ENCODE data around the gene AMN.

The AMN gene

GRCh38 chr14:102928412-102929240 lies 6.2 kb downstream of the AMN start:
- DNase-seq (ENCODE audit: low spot score): peak; percentile 51

DNA sequence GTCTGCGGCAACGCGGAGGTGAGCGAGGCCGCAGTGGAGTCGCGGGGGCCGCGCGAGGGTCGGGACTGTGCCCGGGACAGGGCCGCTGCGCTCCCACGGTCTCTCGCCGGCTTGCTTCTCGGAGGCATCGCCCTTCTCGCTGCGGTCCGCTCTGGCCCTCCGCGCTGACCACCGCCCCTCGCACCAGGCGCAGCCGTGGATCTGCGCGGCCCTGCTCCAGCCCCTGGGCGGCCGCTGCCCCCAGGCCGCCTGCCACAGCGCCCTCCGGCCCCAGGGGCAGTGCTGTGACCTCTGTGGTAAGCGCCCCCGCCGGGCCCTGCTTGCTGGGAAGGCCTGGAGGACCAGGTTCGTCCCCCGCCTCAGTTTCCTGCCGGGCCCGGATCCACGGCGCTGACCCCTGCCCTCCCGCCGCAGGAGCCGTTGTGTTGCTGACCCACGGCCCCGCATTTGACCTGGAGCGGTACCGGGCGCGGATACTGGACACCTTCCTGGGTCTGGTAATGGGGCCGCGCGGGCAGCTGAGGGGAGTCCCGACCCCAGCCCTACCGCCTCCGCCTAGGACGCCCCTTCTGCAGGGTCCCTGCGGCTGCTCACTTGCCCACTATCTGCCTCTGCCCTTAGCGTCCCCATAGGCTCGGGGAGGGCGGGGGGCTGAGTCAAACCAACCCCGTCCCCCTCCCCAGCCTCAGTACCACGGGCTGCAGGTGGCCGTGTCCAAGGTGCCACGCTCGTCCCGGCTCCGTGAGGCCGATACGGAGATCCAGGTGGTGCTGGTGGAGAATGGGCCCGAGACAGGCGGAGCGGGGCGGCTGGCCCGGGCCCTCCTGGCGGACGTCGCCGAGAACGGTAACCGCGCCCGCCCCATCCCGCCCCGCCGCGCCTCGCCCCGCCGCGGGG lies 7.0 kb downstream of the AMN start:
- no peak for DNase-seq (ENCODE audit: low spot score)

DNA sequence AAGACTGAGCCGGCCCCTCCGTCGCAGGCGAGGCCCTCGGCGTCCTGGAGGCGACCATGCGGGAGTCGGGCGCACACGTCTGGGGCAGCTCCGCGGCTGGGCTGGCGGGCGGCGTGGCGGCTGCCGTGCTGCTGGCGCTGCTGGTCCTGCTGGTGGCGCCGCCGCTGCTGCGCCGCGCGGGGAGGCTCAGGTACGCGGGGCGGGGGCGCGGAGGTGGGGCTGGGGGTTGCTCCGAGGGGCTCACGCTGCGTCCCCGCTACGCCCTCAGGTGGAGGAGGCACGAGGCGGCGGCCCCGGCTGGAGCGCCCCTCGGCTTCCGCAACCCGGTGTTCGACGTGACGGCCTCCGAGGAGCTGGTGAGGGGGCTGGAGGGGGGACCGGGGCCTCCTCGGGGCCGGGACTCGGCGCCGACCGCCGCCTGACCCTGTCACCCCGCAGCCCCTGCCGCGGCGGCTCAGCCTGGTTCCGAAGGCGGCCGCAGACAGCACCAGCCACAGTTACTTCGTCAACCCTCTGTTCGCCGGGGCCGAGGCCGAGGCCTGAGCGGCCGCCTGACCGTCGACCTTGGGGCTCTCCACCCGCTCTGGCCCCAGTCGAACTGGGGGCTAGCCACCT lies 7.8 kb downstream of the AMN start:
- no peak for DNase-seq (ENCODE audit: low spot score)

- no peak for DNase-seq (ENCODE audit: low spot score)
Measured at GRCh38 chr14:102930753-102931579, 8.5 kb downstream of the AMN start.

DNA sequence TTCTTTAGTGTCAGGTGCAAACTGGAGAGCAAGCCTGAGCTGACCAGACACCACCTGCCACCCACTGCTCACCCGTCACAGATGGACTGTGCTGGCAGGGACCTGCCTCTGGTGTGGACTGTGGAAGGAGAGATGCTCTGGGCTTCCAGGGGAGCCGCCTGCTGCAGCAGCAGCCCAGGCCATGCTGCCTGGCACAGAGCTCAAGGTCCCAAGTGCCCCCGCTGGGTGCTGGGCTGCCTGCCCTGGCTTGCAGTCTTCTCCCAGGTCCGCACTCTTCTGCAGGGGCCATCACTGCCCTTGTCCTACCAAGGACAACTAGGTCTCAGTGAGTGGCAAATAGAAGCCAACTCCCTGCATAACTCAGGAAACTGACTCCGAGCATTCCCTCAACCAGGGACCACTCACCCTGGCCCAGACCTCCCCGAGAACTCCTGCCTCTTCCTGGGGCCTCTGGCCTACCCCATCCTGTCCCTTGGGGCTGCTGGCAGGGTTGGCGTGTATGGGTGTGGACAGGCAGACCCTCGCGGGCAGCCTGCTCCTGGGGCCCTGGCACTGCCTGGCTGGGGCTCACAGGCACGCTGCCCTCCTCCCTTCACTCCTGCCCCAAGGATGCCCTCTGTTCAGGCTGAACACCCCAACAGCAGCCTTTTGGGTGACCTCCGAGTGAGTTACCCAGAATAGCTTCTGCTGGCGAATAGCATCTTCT lies 9.3 kb downstream of the AMN start:
- no peak for DNase-seq (ENCODE audit: low spot score)

DNA sequence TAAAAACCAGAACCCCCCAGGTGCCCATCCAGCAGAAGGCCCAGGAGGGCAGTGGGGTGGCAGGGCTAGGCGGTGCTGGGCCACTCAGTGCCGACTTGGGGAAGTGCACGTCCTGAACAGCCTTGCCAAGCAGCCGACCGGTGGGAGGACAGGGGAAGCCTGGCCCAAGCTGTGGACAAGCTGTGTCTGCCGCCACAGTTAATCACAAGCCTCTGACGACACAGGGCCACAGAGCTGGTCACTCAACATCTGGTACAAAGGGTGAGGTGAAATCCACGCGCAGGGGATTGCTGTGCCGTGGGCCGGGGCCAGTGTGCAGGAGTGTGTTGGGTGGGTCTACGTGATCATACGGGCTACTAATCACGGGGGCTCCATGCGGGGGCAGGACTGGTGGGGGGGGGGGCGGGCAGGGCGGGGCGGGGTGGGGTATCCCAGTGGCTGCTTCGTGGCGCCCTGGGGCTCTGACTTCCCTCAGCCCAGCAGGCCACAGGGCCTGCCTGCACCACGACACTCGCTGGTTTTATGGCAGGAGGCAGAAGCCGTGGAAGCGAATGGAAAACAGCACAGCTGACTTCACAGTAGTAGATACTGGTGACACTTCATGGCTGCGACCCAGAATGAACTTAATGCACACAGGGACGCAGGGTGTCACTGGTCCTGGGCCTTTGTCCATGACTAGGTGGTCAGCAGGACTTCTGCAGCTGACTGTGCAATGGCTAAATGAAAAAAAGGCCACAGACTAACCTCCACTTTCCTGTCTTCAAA lies 10.2 kb downstream of the AMN start:
- no peak for DNase-seq (ENCODE audit: low spot score)

DNA sequence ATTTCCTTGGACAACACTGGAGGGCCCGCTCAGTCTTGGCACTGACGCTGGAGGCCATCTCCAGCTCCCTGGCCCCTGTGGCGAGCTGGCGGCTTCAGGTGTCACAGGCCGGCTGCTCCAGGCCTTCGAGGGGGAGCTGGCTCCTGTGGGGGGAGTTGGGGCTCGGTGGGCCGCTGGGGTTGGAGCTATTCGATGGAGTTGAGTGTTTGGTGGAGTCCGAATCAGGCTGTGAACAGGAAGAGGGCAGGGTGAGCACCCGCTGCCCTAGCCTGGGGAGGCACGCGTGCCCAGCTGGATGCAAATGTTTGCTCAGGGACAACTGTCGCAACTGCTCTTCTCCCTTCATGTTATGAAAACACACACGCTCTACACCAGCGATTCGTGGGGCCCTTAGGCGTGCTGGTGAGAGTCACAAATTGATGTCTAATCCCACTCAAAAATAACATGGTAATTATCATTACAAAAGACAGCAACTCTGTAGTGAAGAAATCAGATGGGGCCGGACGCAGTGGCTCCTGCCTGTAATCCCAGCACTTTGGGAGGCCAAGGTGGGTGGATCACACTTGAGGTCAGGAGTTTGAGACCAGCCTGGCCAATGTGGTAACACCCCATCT lies 11.3 kb downstream of the AMN start:
- no peak for DNase-seq (ENCODE audit: low spot score)

- DNase-seq (ENCODE audit: low spot score): no peak
Measured at GRCh38 chr14:102935756-102936155, 13.3 kb downstream of the AMN start.

DNA sequence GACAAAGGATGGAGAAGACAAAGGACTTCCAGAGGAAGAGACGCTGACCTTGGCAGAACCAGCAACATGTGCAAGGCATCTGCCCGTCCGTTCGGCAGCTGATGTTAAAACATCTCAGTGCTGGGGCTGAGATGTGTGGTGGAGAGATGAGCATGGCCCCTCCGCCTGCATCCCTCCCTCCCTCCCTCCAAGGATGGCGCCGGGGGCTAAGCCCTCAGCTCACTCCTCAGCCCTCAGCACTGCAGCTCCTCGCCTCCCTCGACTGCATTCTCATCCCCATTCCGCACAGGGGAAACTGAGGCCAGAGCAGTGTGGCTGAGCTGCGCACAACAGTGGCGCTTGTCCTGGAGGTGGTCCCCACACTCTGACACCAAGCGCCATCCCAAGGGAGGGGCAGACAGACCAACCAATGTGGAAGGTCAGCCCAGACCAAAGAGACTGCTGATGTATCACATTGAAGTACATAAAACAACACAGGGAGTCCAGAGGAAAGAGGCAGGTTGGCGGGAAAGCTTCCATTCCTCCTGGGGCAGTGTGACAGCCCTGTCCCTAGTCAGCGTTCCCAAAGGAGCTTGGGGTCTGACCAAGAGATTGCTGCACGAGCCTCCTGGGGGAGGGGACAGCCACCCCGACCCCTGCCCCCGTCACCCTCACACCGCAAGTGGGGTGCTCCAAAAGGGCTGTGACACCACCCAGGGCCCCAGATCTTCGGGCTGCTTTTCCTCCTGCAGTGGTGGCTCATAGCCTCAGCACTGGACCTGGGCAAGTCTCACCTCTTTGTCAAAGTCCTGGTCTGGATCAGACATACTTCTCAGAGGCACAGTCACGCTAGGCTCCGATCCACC lies 15.1 kb downstream of the AMN start:
- no peak for DNase-seq (ENCODE audit: low spot score)

DNA sequence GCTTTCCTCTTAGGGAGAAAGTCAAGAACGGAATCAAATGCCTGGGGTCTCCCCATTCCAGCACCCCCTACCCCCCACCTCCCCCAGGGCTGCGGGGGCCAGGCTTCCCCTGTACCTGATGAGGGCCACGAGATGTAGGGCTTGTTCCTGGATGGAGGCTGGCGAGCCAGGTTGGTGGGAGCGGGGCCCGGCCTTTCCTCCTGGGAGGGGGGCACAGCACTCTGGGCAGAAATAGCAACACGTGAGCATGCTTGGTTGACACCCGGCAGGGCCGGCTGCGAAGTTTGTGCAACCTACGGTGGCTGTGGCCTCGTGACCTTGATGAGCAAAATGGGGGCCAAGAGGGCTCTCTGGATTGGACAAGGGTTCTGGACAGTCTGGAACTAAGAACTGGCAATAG lies 15.7 kb downstream of the AMN start:
- DNase-seq (ENCODE audit: low spot score): no peak

DNA sequence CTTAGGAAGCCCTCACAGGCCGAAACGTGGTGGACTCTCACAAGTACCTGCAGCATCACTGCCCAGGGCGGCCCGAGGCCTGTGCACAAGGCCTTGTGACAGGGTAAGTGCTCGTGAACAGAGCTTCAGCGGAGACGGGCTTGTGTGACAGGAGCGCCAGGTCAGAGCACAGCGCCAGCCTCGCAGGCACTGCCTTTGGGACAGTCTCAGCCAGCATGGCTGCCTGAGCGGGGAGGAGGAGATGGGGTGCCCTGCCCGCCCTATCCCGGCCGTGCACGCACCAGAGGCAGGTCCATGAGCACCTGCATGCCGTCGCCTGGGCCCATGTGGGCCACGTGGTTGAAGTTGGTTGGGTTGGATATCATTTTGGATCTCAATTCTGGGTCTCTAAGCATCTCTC lies 16.9 kb downstream of the AMN start:
- DNase-seq (ENCODE audit: low spot score): no peak

GRCh38 chr14:102939820-102940561 lies 17.5 kb downstream of the AMN start:
- no peak for DNase-seq (ENCODE audit: low spot score)

DNA sequence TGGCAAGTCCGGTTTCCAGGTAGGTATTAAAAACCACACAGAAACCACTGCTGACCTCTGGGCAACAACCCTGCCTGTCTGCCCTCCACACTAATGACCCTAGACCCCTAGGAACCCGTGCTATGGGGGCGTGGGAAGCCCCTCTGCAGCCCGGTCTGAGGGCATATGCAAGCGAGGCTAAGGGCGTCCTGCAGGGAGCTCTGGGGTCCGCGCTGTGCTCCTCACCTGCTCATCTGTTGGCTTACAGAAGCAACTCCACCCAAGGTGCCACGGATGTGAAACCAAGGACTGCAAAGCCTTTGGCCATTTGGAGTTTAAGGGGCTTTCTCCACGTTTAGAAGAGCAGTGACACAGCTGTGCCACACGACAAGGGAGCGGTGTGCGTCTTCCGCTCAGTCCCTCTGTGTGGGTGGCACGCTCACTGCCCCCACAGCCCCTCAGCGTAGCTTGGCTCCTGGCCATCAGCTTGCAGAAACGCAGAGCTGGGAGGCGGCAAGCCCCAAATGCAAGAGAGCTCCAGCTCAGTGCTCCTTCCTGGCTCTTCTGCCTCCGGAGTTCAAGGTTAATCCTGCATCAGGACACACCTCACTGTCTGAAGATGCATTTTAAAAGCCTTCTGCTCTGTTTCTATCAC lies 18.4 kb downstream of the AMN start:
- no peak for DNase-seq (ENCODE audit: low spot score)

- DNase-seq (ENCODE audit: low spot score): peak; percentile 34
Measured at GRCh38 chr14:102941419-102942011, 19.1 kb downstream of the AMN start.

DNA sequence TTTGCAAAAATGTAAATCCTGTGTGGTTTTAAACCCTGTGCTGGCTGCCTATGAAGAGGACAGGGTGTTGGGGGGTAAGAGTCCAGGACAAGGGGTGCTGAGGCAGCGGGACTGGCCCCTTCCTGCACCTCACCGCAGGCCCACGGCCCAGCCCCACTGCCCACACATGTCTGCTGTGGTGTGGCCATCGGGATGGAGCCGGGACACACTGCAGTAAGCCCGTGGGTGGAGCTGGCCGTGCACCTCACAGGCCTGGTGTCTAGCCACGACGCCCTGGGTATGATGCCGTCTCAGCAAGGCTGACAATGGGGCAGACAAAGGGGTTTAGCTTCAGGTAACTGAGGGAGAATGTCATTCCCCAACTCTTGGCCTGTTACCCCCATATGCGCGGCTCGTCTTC lies 19.6 kb downstream of the AMN start:
- no peak for DNase-seq (ENCODE audit: low spot score)

GRCh38 chr14:102943454-102943853 lies 21.0 kb downstream of the AMN start:
- no peak for DNase-seq (ENCODE audit: low spot score)

DNA sequence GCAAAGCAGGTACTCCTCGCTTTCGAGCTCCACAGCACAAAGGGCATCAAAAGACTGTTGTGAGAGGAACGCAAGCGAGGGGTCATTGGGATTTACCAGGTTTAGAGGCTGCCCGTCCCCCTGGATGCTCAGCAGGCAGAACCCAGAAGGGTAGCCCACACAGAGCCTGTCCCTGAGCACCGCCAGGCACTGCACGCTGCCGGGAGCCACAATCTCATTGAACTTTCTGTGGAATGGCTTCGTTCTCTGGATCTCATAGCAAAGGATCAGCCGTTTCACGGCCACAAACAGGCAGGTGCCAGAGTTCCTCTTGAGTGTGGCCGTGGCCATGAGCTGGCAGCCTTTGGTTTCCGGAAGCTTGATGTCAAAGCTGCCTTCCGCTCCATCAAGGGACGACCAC lies 21.5 kb downstream of the AMN start:
- DNase-seq (ENCODE audit: low spot score): no peak
